Mesodermal cell (in vitro differentiated cells): ENCODE results near the gene PRICKLE3.

Experiments
- H3K27ac ChIP-seq: 2 replicates; pipeline ENCODE4 v1.7.0; 2013; ENCODE audit warnings: mild to moderate bottlenecking, low read depth, low read length, moderate library complexity; ENCODE audit not compliant: severe bottlenecking
- H3K36me3 ChIP-seq: 2 replicates; pipeline ENCODE4 v1.7.1; 2013; ENCODE audit warnings: mild to moderate bottlenecking, low read length, moderate library complexity; ENCODE audit not compliant: control insufficient read depth, insufficient read depth
- H3K4me1 ChIP-seq: one replicate; pipeline ENCODE4 v1.7.1; 2013; ENCODE audit warnings: mild to moderate bottlenecking, low read length; ENCODE audit not compliant: insufficient read depth, control insufficient read depth, poor library complexity, severe bottlenecking
- H3K4me3 ChIP-seq: 2 replicates; pipeline ENCODE4 v1.7.0; 2013; ENCODE audit warnings: low read length, control low read depth, mild to moderate bottlenecking; ENCODE audit not compliant: insufficient read depth, poor library complexity, severe bottlenecking; ENCODE audit errors: extremely low read depth
- H3K9me3 ChIP-seq: 2 replicates; pipeline ENCODE4 v1.7.1; 2013; ENCODE audit warnings: mild to moderate bottlenecking, low read length, moderate library complexity; ENCODE audit not compliant: control insufficient read depth
- WGBS, 2 experiments: methylation state at CpG; one replicate each; pipeline ENCODE4 v1.1.5; 2013; ENCODE audit warnings: missing lambda C conversion rate in 2 of 2; ENCODE audit not compliant: insufficient coverage in 2 of 2; 5-methylcytosine and 5-hydroxymethylcytosine counted together

The PRICKLE3 gene

GRCh38 chrX:49206543-49206942, 20.4 kb upstream of the PRICKLE3 start:
- Histone ChIP-seq H3K27ac (no peak overlapping the region), H3K4me1 (no peaks in the 10 kb centered on the region), H3K36me3 (no peaks in the 10 kb centered on the region), H3K9me3 (no peaks in the 10 kb centered on the region), H3K4me3 (no peak overlapping the region)
- no CpG with 5 or more reads among the region's 8 CpGs for WGBS, 2 experiments

DNA sequence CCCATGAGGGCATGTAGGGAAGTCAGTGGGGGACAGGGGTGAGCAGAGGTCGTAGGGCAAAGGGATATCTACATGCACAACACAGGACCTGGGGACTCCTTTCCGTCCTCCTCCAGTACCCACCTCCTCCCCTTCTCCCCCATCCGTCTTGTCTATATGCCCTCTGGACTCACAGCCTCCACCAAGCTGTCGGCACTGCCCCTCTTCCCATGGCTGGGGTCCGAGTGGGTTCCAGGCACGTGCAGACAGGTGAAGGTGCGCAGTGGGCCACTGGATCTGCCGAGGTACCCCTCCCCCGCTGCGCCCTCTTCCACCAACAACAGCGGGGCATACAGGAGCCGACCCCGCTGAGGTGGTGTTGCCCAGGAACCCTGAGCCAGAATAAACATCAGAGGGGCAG, 19.3 kb upstream of the PRICKLE3 start:
- WGBS, 2 experiments, result 90 to 100% methylated on average over 2 to 3 of the region's 13 CpGs
- Histone ChIP-seq H3K27ac (no peak overlapping the region), H3K4me3 (no peak overlapping the region), H3K4me1 (no peaks in the 10 kb centered on the region), H3K9me3 (no peaks in the 10 kb centered on the region), H3K36me3 (no peaks in the 10 kb centered on the region)

GRCh38 chrX:49204709-49205108, 18.5 kb upstream of the PRICKLE3 start:
- Histone ChIP-seq H3K36me3 (no peaks in the 10 kb centered on the region), H3K27ac (no peak overlapping the region), H3K9me3 (no peaks in the 10 kb centered on the region), H3K4me1 (no peaks in the 10 kb centered on the region), H3K4me3 (no peak overlapping the region)
- 60 to 78% methylated on average over 1 to 2 of the region's 4 CpGs for WGBS, 2 experiments

DNA sequence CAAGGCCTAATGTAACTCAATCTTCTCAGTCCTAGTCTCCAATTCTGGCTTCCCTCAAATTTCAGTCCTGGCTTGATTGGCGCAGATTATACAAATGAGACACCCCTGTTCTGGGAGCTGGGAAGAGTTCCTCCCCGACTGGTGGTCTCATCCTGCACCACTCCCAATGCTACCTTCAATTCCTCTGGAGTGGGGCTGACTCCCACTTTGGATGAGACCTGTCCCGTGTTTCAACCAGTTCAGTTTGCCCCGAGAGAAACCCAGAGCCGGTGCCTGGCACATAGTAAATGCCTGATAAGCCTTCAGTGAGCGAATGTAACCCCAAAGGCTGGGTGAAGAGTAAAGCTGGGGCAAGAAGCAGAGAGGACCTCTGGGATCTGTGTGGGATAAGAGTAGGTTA, 17.8 kb upstream of the PRICKLE3 start:
- 92 to 95% methylated on average over 2 to 4 of the region's 6 CpGs for WGBS, 2 experiments
- no peak overlapping the region for H3K4me3 ChIP-seq
- H3K27ac ChIP-seq, result no peak overlapping the region
- H3K36me3 ChIP-seq, result no peaks in the 10 kb centered on the region
- no peaks in the 10 kb centered on the region for H3K4me1 ChIP-seq
- H3K9me3 ChIP-seq, result no peaks in the 10 kb centered on the region

DNA sequence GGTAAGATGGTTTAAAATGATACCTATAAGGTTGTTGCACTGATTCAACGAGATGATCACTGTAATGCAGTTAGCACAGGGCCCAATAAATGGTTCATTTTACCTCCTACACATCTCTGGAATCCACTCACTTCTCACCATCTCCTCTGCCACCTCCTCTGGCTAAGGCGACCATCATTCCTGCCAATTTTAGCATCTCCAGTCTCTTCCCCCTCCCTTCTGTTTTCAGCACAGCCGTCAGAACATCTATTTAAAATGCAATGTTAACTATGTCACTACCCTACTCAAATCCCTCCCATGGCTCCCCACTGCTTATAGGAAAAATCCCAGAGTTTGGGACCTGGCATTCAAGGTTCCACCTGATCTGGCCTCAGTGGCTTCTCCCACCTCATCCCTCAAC, 17.4 kb upstream of the PRICKLE3 start:
- Histone ChIP-seq H3K36me3 (no peaks in the 10 kb centered on the region), H3K27ac (no peak overlapping the region), H3K4me1 (peaks cover 4% of the 10 kb centered on the region), H3K9me3 (no peaks in the 10 kb centered on the region), H3K4me3 (no peak overlapping the region)
- WGBS, 2 experiments, result 62 to 90% methylated on average over 2 to 3 of the region's 3 CpGs

DNA sequence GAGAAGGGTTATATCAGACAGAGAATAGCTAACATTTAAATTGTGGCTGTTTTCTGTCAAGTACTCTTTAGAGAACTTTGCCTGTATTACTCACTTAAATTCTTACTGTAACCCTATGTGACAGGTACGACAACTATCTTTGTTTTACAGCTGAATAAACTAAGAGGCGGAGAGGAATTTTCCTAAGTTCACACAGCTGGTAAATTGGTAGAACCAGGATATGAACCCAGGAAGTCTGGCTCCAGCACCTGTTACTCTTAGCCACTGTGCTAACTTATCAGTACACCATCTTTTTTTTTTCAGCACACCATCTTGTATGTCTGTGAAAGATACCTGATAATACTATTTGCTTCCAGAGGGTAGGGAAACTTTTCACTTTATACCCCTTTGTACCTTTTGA, 15.8 kb upstream of the PRICKLE3 start:
- no CpG with 5 or more reads among the region's 2 CpGs for WGBS, 2 experiments
- H3K36me3 ChIP-seq, result no peaks in the 10 kb centered on the region
- peaks cover 4% of the 10 kb centered on the region for H3K4me1 ChIP-seq
- H3K27ac ChIP-seq, result no peak overlapping the region
- no peak overlapping the region for H3K4me3 ChIP-seq
- H3K9me3 ChIP-seq, result no peaks in the 10 kb centered on the region

GRCh38 chrX:49199906-49200771, 14.0 kb upstream of the PRICKLE3 start, which contains the start of gene SYP:
Gene SYP, minus strand, starts transcription at chrX:49200193. Its CDS starts 7 bp downstream, at chrX:49200186.
- peaks cover 4% of the 10 kb centered on the region for H3K4me1 ChIP-seq
- H3K4me3 ChIP-seq, result no peak within 1 kb of the TSS
- H3K9me3 ChIP-seq, result no peaks in the 10 kb centered on the region
- H3K27ac ChIP-seq, result no peak within 1 kb of the TSS
- H3K36me3 ChIP-seq, result no peaks in the 10 kb centered on the region
- 0 to 13% methylated on average over 10 to 16 of the region's 61 CpGs for WGBS, 2 experiments

- no peaks in the 10 kb centered on the region for H3K9me3 ChIP-seq
- H3K4me3 ChIP-seq, result no peak overlapping the region
- H3K36me3 ChIP-seq, result no peaks in the 10 kb centered on the region
- no peak overlapping the region for H3K27ac ChIP-seq
- H3K4me1 ChIP-seq, result peaks cover 4% of the 10 kb centered on the region
- WGBS, 2 experiments, result 19% methylated on average over 9 of the region's 11 CpGs; no CpG with 5 or more reads in 1 of the 2 experiments
Measured at GRCh38 chrX:49199315-49199595, 13.1 kb upstream of the PRICKLE3 start.

DNA sequence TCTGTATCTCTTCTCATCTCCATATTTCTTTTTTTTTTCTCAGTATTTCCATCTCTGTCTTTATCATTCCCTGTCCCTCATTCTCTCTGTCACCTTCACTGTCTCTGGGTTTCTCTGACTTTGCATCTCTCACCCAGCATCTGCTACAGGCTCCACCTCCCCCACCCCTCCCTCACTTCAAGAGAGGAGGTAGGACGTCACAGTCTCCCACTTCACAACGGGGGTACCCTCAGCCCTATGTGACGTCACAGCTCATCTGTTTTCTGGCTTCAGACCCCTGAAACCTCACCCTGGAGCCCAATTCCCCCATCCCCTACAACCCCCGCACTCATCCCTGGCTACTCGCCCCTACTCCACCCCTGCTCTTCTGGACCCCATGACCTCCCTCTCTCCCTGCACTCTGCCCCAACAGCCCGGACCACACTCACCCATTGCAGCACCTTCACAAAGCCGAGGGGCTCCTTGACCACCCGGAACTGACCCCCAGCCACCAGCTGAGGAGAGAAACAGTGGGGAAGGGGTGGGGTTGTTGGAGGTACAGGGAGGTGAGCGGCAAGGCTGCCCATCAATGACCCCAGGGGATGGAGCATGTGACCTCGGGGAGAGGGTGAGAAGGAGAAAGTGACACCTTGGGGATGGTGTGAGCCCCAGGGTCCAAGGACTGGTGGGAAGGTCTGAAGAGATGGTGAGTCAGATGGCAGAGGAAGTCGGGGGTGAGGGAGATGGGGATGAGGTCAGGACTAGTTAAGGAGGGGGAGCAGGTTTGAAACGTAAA, 12.6 kb upstream of the PRICKLE3 start:
- H3K4me1 ChIP-seq, result peaks cover 4% of the 10 kb centered on the region
- 14% methylated on average over 1 of the region's 12 CpGs; no CpG with 5 or more reads in 1 of the 2 experiments for WGBS, 2 experiments
- no peaks in the 10 kb centered on the region for H3K36me3 ChIP-seq
- no peaks in the 10 kb centered on the region for H3K9me3 ChIP-seq
- no peak overlapping the region for H3K4me3 ChIP-seq
- H3K27ac ChIP-seq, result no peak overlapping the region

- Histone ChIP-seq H3K36me3 (no peaks in the 10 kb centered on the region), H3K9me3 (no peaks in the 10 kb centered on the region), H3K4me3 (no peak overlapping the region), H3K27ac (no peak overlapping the region), H3K4me1 (peaks cover 4% of the 10 kb centered on the region)
- 82 to 99% methylated on average over 6 to 8 of the region's 13 CpGs for WGBS, 2 experiments
Measured at GRCh38 chrX:49197543-49198087, 11.4 kb upstream of the PRICKLE3 start.
